Measurements from ENCODE around the gene SYNGR2.
A peak's percentile ranks its signal among the peaks of the same experiment; 100 is the strongest.

SYNGR2 gene

GRCh38 chr17:78125138-78125913 lies 43.1 kb upstream of the SYNGR2 start:
- no peak for DNase-seq (ENCODE audit: extremely low spot score)
- POLR2A ChIA-PET, result no interaction called here
- CTCF ChIA-PET, result interaction anchor here (1.0 to 3.4 kb wide), 7 partner anchors 9 to 126 kb away, joined by 3 to 16 read pairs (median 5); no protein-coding TSS in a partner anchor
- no peak for TF ChIP-seq CTCF (IDR thresholded peaks at IDR 0.05; ENCODE audit: control extremely low read depth, extremely low read depth, low read depth, missing control alignments)

- POLR2A ChIA-PET, result interaction anchor here (0.6 to 1.0 kb wide), 3 partner anchors 45 to 592 kb away, joined by 3 read pairs; no protein-coding TSS in a partner anchor
- TF ChIP-seq CTCF (IDR thresholded peaks at IDR 0.05; ENCODE audit: control extremely low read depth, extremely low read depth, low read depth, missing control alignments), result no peak
- DNase-seq (ENCODE audit: extremely low spot score), result no peak
- CTCF ChIA-PET, result interaction anchor here (1.0 to 3.4 kb wide), 7 partner anchors 11 to 125 kb away, joined by 3 to 16 read pairs (median 4); no protein-coding TSS in a partner anchor
Measured at GRCh38 chr17:78125976-78126894, 42.1 kb upstream of the SYNGR2 start.

- ChIA-PET POLR2A (interaction anchor here (0.6 to 1.0 kb wide), 3 partner anchors 44 to 591 kb away, joined by 3 read pairs; no protein-coding TSS in a partner anchor), CTCF (interaction anchor here (1.0 to 3.4 kb wide), 4 partner anchors 10 to 57 kb away, joined by 3 to 16 read pairs (median 4); no protein-coding TSS in a partner anchor)
- TF ChIP-seq CTCF (IDR thresholded peaks at IDR 0.05; ENCODE audit: control extremely low read depth, extremely low read depth, low read depth, missing control alignments), result no peak
- no peak for DNase-seq (ENCODE audit: extremely low spot score)
Measured at GRCh38 chr17:78126895-78127238, 41.5 kb upstream of the SYNGR2 start.

GRCh38 chr17:78127239-78127887 lies 41.0 kb upstream of the SYNGR2 start:
- ChIA-PET POLR2A (interaction anchor here (0.6 to 1.5 kb wide), 4 partner anchors 44 to 591 kb away, joined by 3 to 4 read pairs (median 3); no protein-coding TSS in a partner anchor), CTCF (interaction anchor here (0.7 to 3.4 kb wide), 6 partner anchors 9 to 56 kb away, joined by 3 to 16 read pairs (median 5); no protein-coding TSS in a partner anchor)
- peak; percentile 70 for DNase-seq (ENCODE audit: extremely low spot score)
- no peak for TF ChIP-seq CTCF (IDR thresholded peaks at IDR 0.05; ENCODE audit: control extremely low read depth, extremely low read depth, low read depth, missing control alignments)

GRCh38 chr17:78127888-78128550 lies 40.4 kb upstream of the SYNGR2 start:
- TF ChIP-seq CTCF (IDR thresholded peaks at IDR 0.05; ENCODE audit: control extremely low read depth, extremely low read depth, low read depth, missing control alignments), result no peak
- ChIA-PET CTCF (interaction anchor here (0.6 to 1.9 kb wide), 6 partner anchors 8 to 49 kb away, joined by 3 to 10 read pairs (median 4); no protein-coding TSS in a partner anchor), POLR2A (interaction anchor here (0.8 to 1.5 kb wide), 2 partner anchors 19 to 48 kb away, joined by 3 to 4 read pairs; no protein-coding TSS in a partner anchor)

More at GRCh38 chr17:78127888-78128550, 40.4 kb upstream of the SYNGR2 start:
- DNase-seq (ENCODE audit: extremely low spot score), result no peak

Measured in GM10248 (cell line).